Mammary epithelial cell (primary cell): ENCODE results near the gene FAM210A.

Source experiments
- CTCF ChIP-seq, 2 donors: IDR thresholded peaks in 1 of 2; conservative IDR thresholded peaks in 1 of 2; 2 replicates each; pipeline ENCODE4 v1.5.1; 2011 to 2012; ENCODE audit warnings: inconsistent platforms in 2 of 2, low read length in 2 of 2, mild to moderate bottlenecking in 2 of 2, control low read depth in 1 of 2, low read depth in 1 of 2; ENCODE audit not compliant: insufficient read depth in 1 of 2; ENCODE audit errors: extremely low read depth in 1 of 2
- EZH2 ChIP-seq: IDR thresholded peaks from 2 replicates; pipeline ENCODE4 v1.6.1; 2012; ENCODE audit warnings: low read length, inconsistent platforms, borderline replicate concordance

GRCh38 chr18:13726232-13726971 is at the start of gene FAM210A, which contains the start of gene RNMT:
- peak in 1 of 2 donors; percentile 18 for TF ChIP-seq CTCF (conservative IDR thresholded peaks at IDR 0.05 in 1 of 2, IDR thresholded peaks at IDR 0.05 in 1 of 2; ENCODE audit: extremely low read depth in 1 of 2, insufficient read depth in 1 of 2, low read depth in 1 of 2, low read length in 2 of 2)
- TF ChIP-seq EZH2 = no peak
